HepG2 (cell line): Measurements from ENCODE around the gene SIAH1. TPM values are rescaled to one million over a fixed set of nuclear protein-coding genes. Genes with fewer than 3 reads are reported as not detected.

Experiments
- ATAC-seq: fragments of 200-7000 bp; cut with Tn5 transposase; 3 replicates; pipeline ENCODE4 v1.9.1; 2020; ENCODE audit warnings: mild to moderate bottlenecking, moderate library complexity
- BruUV-seq: library from RNA; stranded (reverse); fragments of 400-500 nt; replicated peaks from 2 replicates; lab custom pipeline; 2021; lab: Mats Ljungman, UMichigan
- CTCF ChIA-PET: fragments of 300-600 bp; formaldehyde crosslinking; extraction: SDS; loops from one replicate; lab custom pipeline; 2021; ENCODE audit warnings: low total read pairs, inconsistent platforms, low intra/inter-chr PET ratio; lab: Yijun Ruan, JAX
- POLR2A ChIA-PET: fragments of 350-600 bp; sonication (Branson Sonifier 250); formaldehyde crosslinking; loops from one replicate; lab custom pipeline; 2020; ENCODE audit warnings: antibody characterized with exemption, inconsistent platforms; lab: Yijun Ruan, JAX
- DNase-seq: peaks from one replicate; pipeline ENCODE4 v3.0.0-alpha.2; 2015; ENCODE audit warnings: low spot score
- FAIRE-seq: peaks from 3 replicates; lab custom pipeline; 2011; peaks lifted over from hg19 to GRCh38; lab: Jason Lieb, UNC
- H2AFZ ChIP-seq: one replicate; pipeline ENCODE4 v1.6.1; 2011; ENCODE audit warnings: low read length, inconsistent platforms
- H3K27ac ChIP-seq: fragments of 300-600 bp; 3 replicates; pipeline ENCODE4 v1.8.0; 2011; ENCODE audit warnings: mixed run types, mild to moderate bottlenecking, mixed read lengths, low read length, inconsistent platforms; ENCODE audit not compliant: insufficient read depth; ENCODE audit errors: extremely low read length
- H3K27me3 ChIP-seq, 2 experiments: fragments of 200-600 bp in 1 of 2; 2 replicates in 1 of 2; 3 replicates in 1 of 2; pipeline versions ENCODE4 v1.6.0 to v1.8.0; 2011; ENCODE audit warnings: low read length in 2 of 2, mild to moderate bottlenecking in 2 of 2, moderate library complexity in 2 of 2, inconsistent platforms in 1 of 2; ENCODE audit not compliant: insufficient read depth in 2 of 2, control insufficient read depth in 1 of 2
- H3K36me3 ChIP-seq, 2 experiments: fragments of 200-600 bp in 1 of 2; replicated peaks in 1 of 2; 2 replicates in 1 of 2; 3 replicates in 1 of 2; pipeline versions ENCODE4 v1.5.1 to v1.8.0; 2011; ENCODE audit warnings: low read length in 2 of 2, inconsistent platforms in 1 of 2; ENCODE audit not compliant: insufficient read depth in 2 of 2, control insufficient read depth in 1 of 2
- H3K4me1 ChIP-seq: 2 replicates; pipeline ENCODE4 v1.5.1; 2012; ENCODE audit warnings: low read length, inconsistent platforms; ENCODE audit not compliant: insufficient read depth
- H3K4me2 ChIP-seq: 2 replicates; pipeline ENCODE4 v1.6.0; 2011; ENCODE audit warnings: low read depth, low read length, inconsistent platforms
- H3K4me3 ChIP-seq, 3 experiments: fragments of 200-600 bp in 1 of 3; sonication (generic), shearing (Covaris generic) in 1 of 3; replicated peaks in 1 of 3; 2 replicates each; pipeline ENCODE4 v1.5.1; 2011 to 2016; ENCODE audit warnings: low read length in 3 of 3, inconsistent platforms in 2 of 3, low read depth in 2 of 3, mild to moderate bottlenecking in 2 of 3, control low read depth in 1 of 3, mixed read lengths in 1 of 3; ENCODE audit not compliant: insufficient read depth in 1 of 3
- H3K79me2 ChIP-seq: one replicate; pipeline ENCODE4 v1.6.1; 2011; ENCODE audit warnings: low read length, inconsistent platforms; ENCODE audit not compliant: insufficient read depth
- H3K9ac ChIP-seq: 2 replicates; pipeline ENCODE4 v1.6.0; 2011; ENCODE audit warnings: mild to moderate bottlenecking, low read depth, low read length, inconsistent platforms; ENCODE audit not compliant: insufficient read depth
- H3K9me3 ChIP-seq: 2 replicates; pipeline ENCODE4 v1.5.1; 2012; ENCODE audit warnings: mild to moderate bottlenecking, low read length
- H4K20me1 ChIP-seq: 2 replicates; pipeline ENCODE4 v1.6.0; 2011; ENCODE audit warnings: inconsistent platforms, mild to moderate bottlenecking, low read length, moderate library complexity; ENCODE audit not compliant: insufficient read depth
- ARID3A ChIP-seq: IDR thresholded peaks from 2 replicates; pipeline ENCODE4 v1.6.1; 2012; ENCODE audit warnings: low read depth, low read length, improper control_type of control experiment
- ATF5 ChIP-seq: sonication (generic); formaldehyde crosslinking; IDR thresholded peaks from 2 replicates; pipeline ENCODE4 v1.4.0; 2020; ENCODE audit warnings: mild to moderate bottlenecking, low read depth, missing genetic modification reagents
- CEBPB ChIP-seq: IDR thresholded peaks from 2 replicates; pipeline ENCODE4 v1.6.1; 2011; ENCODE audit warnings: low read depth, low read length, improper control_type of control experiment, borderline replicate concordance
- CHD2 ChIP-seq: IDR thresholded peaks from 2 replicates; pipeline ENCODE4 v1.6.1; 2011; ENCODE audit warnings: low read depth, low read length, improper control_type of control experiment
- CREB3 ChIP-seq: sonication (generic); formaldehyde crosslinking; IDR thresholded peaks from 2 replicates; pipeline ENCODE4 v1.5.0; 2020; ENCODE audit warnings: missing genetic modification reagents
- FOSL2 ChIP-seq: sonication (generic); formaldehyde crosslinking; IDR thresholded peaks from 2 replicates; pipeline ENCODE4 v1.4.0; 2020; ENCODE audit warnings: missing genetic modification reagents
- FUBP1 ChIP-seq: sonication (generic); formaldehyde crosslinking; IDR thresholded peaks from 2 replicates; pipeline ENCODE4 v1.5.1; 2020; ENCODE audit warnings: missing genetic modification reagents, mild to moderate bottlenecking, borderline replicate concordance
- GTF2F1 ChIP-seq: fragments of 150-350 bp; IDR thresholded peaks from 2 replicates; pipeline ENCODE4 v1.6.1; 2014; ENCODE audit warnings: low read length
- HES4 ChIP-seq: sonication (generic); formaldehyde crosslinking; IDR thresholded peaks from 2 replicates; pipeline ENCODE4 v1.9.0; 2021; ENCODE audit warnings: mild to moderate bottlenecking, missing genetic modification reagents, borderline replicate concordance
- IKZF4 ChIP-seq: sonication (generic); formaldehyde crosslinking; IDR thresholded peaks from 2 replicates; pipeline ENCODE4 v1.5.1; 2020; ENCODE audit warnings: borderline replicate concordance, mild to moderate bottlenecking, low read depth, missing genetic modification reagents; ENCODE audit errors: not compliant biosample characterization
- PHF21A ChIP-seq: sonication (generic); formaldehyde crosslinking; IDR thresholded peaks from 2 replicates; pipeline ENCODE4 v1.5.0; 2020; ENCODE audit warnings: mild to moderate bottlenecking, missing genetic modification reagents
- TFE3 ChIP-seq: IDR thresholded peaks from 2 replicates; pipeline ENCODE4 v1.6.1; 2016
- TGIF2 ChIP-seq: IDR thresholded peaks from 2 replicates; pipeline ENCODE4 v1.6.1; 2016; ENCODE audit warnings: control low read depth, missing compliant biosample characterization
- ZFX ChIP-seq: sonication (generic); formaldehyde crosslinking; IDR thresholded peaks from 2 replicates; pipeline ENCODE4 v1.4.0; 2020; ENCODE audit warnings: mild to moderate bottlenecking, low read depth, missing genetic modification reagents, moderate library complexity
- ZFY ChIP-seq: sonication (generic); formaldehyde crosslinking; IDR thresholded peaks from 2 replicates; pipeline ENCODE4 v1.4.0; 2020; ENCODE audit warnings: missing genetic modification reagents
- WGBS: methylation state at CpG from one replicate; pipeline ENCODE4 v1.1.6; 2017; ENCODE audit warnings: low lambda C conversion rate; 5-methylcytosine and 5-hydroxymethylcytosine counted together
- in situ Hi-C: cut with HindIII; loops from 2 replicates; pipeline ENCODE4 v1.10.0; 2017; ENCODE audit warnings: low pct_unique_long_range_greater_than_20kb; ENCODE audit not compliant: extremely low pct_ligation_motif_present
- intact Hi-C: fragments of 100-400 bp; cut with micrococcal nuclease; formaldehyde crosslinking; loops from one replicate; pipeline ENCODE4 v1.10.0; 2022; ENCODE audit not compliant: unreplicated experiment
- polyA plus RNA-seq, 8 experiments: library from polyadenylated mRNA; depleted of rRNA in 3 of 8; stranded (reverse) in 7 of 8; unstranded in 1 of 8; fragments of >200 nt; fragmentation: Illumina TruSeq in 4 of 8; extraction: Trizol in 4 of 8; gene quantifications; 2 replicates each; pipeline versions ENCODE4 v1.2.1 to v1.2.3, GENCODE V29; 2011 to 2016; ENCODE audit warnings: low read depth in 4 of 8, missing spikeins in 1 of 8, mixed read lengths in 1 of 8; ENCODE audit not compliant: insufficient read depth in 1 of 8
- total RNA-seq, 5 experiments: library from RNA; depleted of rRNA; stranded (reverse); fragments of >200 nt; fragmentation: Illumina TruSeq; extraction: Trizol; gene quantifications; 2 replicates each; pipeline ENCODE4 v1.2.3, GENCODE V29; 2016; ENCODE audit warnings: low read depth in 1 of 5

Gene SIAH1
- total and polyA plus RNA-seq, 2 of the 13 experiments (the other 11 are each of a cell fraction or from before 2014, with no cell fraction given), result 16.0 to 28.6 TPM

- FAIRE-seq (no peak), DNase-seq (no peak), ATAC-seq (peak; percentile 49)
- peak overlapping the region; percentile 52 for H3K4me2 ChIP-seq
- WGBS, result 11% methylated on average over 11 of the region's 11 CpGs
- in situ Hi-C loops (no loop called here), intact Hi-C loops (no loop called here)
- peak overlapping the region; percentile 2 for H2AFZ ChIP-seq
- no peak overlapping the region for H3K9ac ChIP-seq
- H3K79me2 ChIP-seq, result no peaks in the 10 kb centered on the region
- H3K27ac ChIP-seq, result no peak overlapping the region
- no TSS peak for BruUV-seq
- H4K20me1 ChIP-seq, result no peaks in the 10 kb centered on the region
- no peaks in the 10 kb centered on the region for H3K36me3 ChIP-seq
- H3K4me3 ChIP-seq, result no peak overlapping the region
- POLR2A ChIA-PET, result interaction anchor here (1.0 to 1.2 kb wide), 4 partner anchors 8 to 133 kb away, joined by 3 to 5 read pairs (median 4); partner anchors contain the start of gene SIAH1
- H3K27me3 ChIP-seq, result peaks cover 0 to 13% of the 10 kb centered on the region in 2 experiments; a peak in 3 of 5 replicates
- no peaks in the 10 kb centered on the region for H3K9me3 ChIP-seq
- H3K4me1 ChIP-seq, result peaks cover 66% of the 10 kb centered on the region
- CTCF ChIA-PET, result no interaction called here
- TF ChIP-seq ARID3A (peak; percentile 43; the same call in 1 of the 2 replicates), CHD2 (peak; percentile 84), TGIF2 (CRISPR knock-in tag) (no peak), CREB3 (CRISPR knock-in tag) (no peak), GTF2F1 (no peak), FUBP1 (CRISPR knock-in tag) (no peak), TFE3 (CRISPR knock-in tag) (no peak), ZFY (CRISPR knock-in tag) (0 out of 2 replicates have a peak, but pooled peaks have one; percentile 22), ATF5 (CRISPR knock-in tag) (no peak), IKZF4 (CRISPR knock-in tag) (no peak), FOSL2 (CRISPR knock-in tag) (peak; percentile 46), ZFX (CRISPR knock-in tag) (0 out of 2 replicates have a peak, but pooled peaks have one; percentile 26), HES4 (CRISPR knock-in tag) (no peak), PHF21A (CRISPR knock-in tag) (no peak), CEBPB (peak; percentile 74; the same call in 1 of the 2 replicates)
Measured at GRCh38 chr16:48393485-48394354, 8.5 kb upstream of the SIAH1 start.
